ENCODE measurements around the gene NME7.
"Not testable (repeated sequence)": the region's sequence is repeated elsewhere in the genome, so short reads cannot be mapped to it uniquely, and the experiment has no call there.

NME7 gene

GRCh38 chr1:169234780-169235179, 132.8 kb downstream of the NME7 start:
- no peak for DNase-seq (ENCODE audit: low read depth)

DNA sequence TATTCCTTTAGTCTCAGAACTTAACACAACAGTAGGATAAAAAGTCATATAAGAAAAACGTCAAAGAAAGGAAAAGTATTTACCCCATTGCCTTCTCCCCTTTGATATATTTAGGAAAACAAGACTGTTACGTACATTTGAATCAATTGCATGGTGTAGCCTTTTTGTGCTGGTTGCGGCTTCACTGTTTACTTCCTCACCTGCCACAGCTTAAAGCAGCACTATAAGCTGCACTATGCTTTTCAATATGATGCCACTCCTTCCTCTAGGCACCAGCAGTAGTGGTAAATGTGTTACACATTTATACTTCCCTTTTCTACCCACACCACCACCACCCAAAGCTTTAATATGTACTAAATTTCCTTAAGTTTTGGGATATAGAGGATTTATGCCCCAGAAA, 150.0 kb downstream of the NME7 start:
- DNase-seq (ENCODE audit: low read depth) = no peak

- DNase-seq (ENCODE audit: low read depth) = no peak
Observed at GRCh38 chr1:169214598-169214997, 153.0 kb downstream of the NME7 start.

DNA sequence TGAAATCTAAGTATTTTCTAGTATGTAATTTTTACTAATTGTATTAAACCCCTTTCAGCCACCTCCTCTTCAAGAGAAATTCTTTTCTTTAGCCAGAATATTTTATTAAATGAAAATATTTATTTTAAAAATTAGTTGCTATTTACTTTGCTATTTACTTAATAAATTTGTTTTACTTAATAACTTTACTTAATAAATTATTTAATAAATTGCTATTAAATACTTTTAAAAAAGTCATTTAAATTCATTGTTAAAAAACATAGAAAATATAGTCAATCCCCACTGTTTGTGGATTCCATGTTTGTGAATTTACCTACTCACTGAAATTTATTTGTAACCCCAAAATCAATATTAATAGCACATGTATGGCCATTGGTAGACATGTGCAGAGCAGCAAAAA, 155.5 kb downstream of the NME7 start:
- DNase-seq (ENCODE audit: low read depth) = no peak

GRCh38 chr1:169207797-169208520, 159.6 kb downstream of the NME7 start:
- DNase-seq (ENCODE audit: low read depth) = peak; percentile 9

DNA sequence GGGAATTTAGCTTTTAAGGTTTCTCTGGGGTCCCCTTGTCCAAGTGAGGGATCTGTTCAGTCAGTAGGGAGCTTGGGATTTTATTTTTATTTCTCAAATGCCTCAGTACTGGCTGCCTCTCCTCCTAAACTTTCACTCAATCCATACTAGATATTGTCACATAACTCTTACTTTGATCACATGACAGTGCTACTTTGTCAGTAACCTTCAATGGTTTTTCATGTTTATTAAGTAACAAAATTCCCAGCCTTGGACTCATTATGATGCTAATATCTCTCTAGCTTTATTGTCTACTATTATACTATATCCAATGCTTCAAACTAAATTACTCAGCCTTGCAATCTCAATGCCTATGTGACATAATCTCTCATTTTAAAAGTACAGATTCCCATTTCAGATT, 163.4 kb downstream of the NME7 start:
- no peak for DNase-seq (ENCODE audit: low read depth)

DNA sequence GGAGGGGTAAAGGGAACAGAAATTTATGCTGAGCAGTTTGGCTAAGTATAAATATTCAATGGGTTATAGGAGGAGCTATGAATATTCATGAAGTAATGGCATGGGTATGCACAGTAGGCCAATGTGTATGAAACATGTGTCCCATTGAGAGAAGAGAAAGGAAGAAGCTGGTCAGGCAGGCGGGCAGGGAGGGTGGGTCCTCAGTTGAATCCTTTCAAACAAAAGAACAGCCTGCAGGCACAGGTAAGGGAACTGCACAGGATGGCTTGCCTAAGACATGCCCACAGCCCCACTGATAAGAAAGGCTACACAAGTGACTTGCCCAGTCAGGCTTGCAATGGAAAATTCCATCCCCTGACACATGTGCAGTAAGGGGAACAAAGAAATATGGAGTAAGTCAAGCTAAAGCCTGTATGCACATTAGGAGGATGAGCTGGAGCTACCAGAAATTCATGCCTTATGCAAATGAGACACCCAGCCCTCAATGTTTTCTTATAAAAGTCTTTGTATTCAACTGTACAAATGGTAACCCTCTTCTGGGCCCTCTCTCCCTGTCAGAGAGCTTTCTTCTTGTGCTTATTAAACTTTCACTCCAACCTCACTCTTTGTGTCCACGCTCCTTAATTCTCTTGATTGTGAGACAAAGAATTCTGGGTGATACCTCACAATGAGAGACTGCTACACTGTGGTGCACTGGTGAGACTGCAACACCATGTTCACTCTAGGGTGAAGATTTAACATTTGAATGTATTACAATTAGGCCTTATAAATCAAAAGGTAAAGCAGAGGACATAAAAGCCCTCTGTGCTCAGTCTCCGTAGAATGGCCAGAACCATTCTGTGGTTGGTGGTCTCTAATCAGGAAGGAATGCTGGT, 164.6 kb downstream of the NME7 start:
- DNase-seq (ENCODE audit: low read depth) = no peak

DNA sequence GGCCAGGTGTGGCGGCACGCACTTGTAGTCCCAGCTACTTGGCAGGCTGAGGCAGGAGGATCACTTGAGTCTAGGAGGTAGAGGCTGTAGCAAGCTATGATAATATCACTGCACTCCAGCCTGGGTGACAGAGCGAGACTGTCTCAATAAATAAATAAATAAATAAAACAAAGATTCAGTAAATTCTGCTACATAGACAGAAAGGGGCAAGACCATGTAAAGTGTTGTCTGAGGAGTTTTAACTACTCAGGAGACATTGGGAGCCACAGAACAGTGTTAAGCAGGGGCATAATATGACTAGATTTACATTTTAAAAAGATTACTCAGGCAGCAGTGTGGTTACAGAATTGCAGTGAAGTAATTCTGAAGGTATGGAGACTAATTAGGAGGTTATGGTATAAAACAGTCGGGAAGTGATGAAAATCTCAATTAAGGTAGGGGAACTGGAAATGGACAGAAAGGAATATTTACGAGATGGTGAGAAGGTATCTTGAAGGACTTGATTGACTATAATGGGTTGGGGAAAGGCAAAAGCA, 166.4 kb downstream of the NME7 start:
- no peak for DNase-seq (ENCODE audit: low read depth)

DNA sequence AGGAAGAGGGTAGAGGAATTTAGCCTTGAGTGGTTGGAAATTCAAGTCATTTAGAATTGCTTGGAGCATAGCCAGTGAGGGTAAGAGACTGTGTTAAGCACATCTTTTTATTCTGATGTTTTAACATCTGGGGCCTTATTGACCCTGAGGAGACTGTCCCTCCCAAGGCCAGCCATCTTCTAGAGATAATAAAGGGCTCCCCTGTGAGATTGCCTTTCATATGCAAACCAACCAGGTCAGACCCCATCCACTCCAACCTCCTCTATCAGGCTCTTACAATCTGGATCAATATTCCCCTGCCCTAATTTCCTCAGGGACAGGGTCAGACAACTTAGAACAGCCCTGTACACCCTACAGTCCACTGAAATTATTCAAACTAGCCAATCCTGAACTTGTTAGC, 167.3 kb downstream of the NME7 start:
- DNase-seq (ENCODE audit: low read depth) = no peak

GRCh38 chr1:169196581-169196980, 171.0 kb downstream of the NME7 start:
- DNase-seq (ENCODE audit: low read depth) = no peak

DNA sequence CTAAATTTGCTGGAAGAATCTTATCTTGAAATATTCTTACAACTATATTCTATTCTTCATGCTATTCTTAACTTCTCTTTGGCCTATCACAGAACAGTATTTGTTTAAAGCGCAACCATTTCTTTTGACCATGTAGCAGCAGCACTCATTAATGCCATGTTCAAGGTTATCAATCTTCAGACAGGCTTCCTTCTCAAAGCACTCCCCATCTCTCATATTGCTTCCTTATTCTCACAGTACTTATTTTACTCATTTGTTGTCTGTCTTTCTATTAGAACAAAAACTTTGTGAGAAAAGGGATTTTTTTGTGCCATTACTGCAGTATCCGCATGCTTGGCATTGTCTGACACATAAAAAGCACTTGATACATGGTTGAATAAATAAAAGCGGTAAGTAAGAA, 171.4 kb downstream of the NME7 start:
- no peak for DNase-seq (ENCODE audit: low read depth)

DNA sequence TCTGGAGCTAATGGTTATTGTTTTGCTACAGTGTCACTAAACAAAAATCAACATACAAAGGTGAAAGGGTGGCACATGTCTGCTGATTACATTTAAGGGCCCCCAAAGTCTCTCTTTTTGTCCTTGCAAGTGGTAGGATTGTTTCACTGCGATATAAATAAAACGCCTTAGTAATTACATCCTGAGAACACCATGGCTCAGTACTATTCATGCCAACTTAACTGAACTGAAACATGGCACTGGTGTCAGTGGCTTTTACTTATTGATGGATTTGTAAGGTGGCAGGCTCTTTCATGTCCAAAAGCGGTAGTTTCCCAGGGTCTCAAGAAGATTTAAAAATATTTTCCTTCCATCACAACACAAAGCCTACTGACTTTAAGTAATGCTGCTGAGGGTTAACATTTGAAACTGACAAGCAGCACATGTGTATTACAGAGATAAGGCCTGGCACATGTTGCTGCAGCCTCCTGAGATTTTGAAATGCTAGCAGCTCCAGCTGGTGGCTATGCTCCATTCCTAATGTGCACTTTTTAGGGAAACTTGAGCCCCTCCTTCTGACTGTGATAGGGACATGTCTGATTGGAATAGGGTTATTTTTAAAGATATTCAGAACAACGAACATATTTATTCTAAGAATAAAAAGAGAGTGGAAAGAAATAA, 174.3 kb downstream of the NME7 start:
- no peak for DNase-seq (ENCODE audit: low read depth)

GRCh38 chr1:169186106-169186505, 181.5 kb downstream of the NME7 start:
- peak; percentile 13 for DNase-seq (ENCODE audit: low read depth)

DNA sequence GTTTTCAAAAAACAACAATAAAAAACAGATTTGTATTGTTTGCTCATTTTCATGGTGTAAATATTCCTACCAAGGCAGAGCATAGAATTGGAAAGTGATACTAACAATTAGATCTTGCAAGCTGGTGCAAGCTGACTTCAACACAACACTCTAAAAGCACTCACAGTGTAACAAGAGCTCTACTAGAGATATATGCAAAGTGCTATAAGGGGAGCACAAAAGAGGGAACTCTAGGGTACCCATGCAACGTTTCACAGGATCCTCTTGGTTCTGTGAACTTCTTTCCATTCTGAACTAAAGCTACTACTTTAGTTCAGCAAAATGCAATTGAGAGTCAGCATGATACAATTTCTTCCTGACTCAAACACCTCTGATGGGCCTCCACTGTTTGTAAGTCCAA, 182.8 kb downstream of the NME7 start:
- DNase-seq (ENCODE audit: low read depth) = no peak

DNA sequence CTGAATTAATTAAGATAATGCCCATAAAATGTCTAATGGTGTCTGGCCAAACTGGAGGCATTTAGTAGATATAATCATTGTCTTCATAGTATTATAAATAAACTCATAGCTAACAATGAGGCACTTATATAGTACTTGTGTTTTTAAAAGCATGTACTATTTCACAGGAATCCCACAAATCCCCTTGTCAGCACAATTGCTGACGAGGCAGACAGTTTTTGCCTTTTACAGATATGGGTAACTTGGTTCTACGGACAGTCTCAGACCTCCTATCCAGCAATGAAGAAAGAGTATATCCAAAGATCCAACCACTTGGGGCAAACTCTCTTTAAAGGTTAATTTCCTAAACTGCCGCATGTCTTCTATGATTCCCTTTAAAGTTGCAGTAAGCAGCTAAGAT, 187.4 kb downstream of the NME7 start:
- no peak for DNase-seq (ENCODE audit: low read depth)

DNA sequence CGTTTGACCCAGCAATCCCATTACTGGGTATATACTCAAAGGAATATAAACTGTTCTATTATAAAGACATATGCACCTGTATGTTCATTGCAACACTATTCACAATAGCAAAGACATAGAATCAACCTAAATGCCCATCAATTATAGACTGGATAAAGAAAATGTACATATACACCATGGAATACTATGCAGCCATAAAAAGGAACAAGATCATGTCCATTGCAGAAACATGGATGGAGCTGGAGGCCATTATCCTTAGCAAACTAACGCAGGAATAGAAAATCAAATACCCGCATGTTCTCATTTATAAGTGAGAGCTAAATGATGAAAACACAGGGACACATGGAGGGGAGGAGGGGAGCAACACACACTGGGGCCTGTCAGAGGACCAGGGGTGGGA, 188.2 kb downstream of the NME7 start:
- DNase-seq (ENCODE audit: low read depth) = not testable (repeated sequence)

DNA sequence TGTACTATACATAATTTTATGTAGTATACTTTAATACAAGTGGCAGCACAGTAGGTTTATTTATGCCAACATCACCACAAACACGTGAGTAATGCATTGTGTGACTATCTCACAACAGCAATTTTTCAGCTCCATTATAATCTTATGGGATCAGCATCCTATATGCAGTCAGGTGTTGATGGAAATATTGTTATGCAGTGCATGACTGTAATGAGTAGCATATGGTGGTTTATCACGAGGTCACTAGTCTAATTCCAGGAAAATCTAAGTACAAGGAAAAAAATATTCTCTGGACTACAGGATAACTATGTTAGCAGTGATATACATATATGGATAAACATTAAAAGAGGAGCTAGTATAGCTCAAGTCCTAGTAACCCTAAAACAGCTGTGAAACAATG, 192.1 kb downstream of the NME7 start:
- DNase-seq (ENCODE audit: low read depth) = no peak

GRCh38 chr1:169163059-169163458, 204.5 kb downstream of the NME7 start:
- DNase-seq (ENCODE audit: low read depth) = no peak

DNA sequence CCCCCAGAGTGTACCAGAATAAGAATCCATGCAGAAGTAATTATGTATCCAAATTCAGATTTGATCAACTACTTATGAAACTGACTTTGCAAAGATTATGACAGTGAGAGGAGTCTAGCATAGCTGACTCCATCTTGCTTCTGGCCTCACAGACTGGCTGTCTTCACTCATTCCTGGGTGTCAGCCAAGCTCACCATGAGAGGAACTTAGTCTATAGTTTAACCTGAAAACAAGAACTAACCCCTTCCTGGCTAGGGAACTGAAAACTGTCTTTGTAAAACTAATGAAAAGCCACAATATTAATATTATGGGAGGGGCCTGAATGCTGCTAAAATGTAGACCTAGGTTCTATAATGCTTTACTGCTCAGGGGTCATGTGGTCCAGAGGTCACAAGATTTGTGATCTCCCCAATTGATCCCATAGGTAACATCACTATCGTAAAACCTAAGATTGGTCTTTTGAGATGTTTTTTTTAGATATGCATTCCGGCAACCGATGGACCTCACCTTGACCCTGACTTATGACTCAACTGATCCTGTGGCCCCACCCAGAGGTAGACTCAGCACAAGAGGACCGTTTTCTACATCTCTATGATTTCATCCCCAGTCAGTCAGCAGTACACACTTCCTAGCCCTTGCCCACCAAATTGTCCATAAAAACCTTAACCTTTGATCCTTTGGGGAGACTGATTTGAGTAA, 206.0 kb downstream of the NME7 start:
- no peak for DNase-seq (ENCODE audit: low read depth)

GRCh38 chr1:169160845-169161495, 206.6 kb downstream of the NME7 start:
- no peak for DNase-seq (ENCODE audit: low read depth)

DNA sequence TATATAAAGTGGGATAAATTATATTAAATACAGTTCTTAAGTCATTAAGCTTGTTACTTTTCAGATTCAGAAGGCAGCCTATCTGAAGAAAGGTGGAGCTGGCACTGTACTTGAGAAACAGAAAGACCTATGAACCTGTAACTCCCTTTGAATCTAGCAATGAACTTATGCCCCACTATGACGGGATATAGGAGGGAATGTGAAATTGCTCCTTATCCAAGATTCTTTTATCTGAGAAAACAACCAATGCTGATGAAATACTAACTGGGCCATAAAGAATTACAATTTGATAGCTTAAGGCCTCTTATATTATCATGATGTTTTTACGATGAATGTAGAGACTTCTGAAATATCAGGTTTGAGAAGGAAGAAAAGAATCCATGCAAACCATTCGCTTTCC, 211.0 kb downstream of the NME7 start:
- DNase-seq (ENCODE audit: low read depth) = no peak

GRCh38 chr1:169155675-169156074, 211.9 kb downstream of the NME7 start:
- DNase-seq (ENCODE audit: low read depth) = no peak
